ENCODE measurements around the gene USP48.
"Not testable (repeated sequence)": the region's sequence is repeated elsewhere in the genome, so short reads cannot be mapped to it uniquely, and the experiment has no call there.

Gene USP48

GRCh38 chr1:21774835-21775549 is 8.0 kb downstream of the USP48 start:
- DNase-seq (ENCODE audit: low read depth in 3 of 3, low spot score in 1 of 3): no peak

- DNase-seq (ENCODE audit: low read depth in 3 of 3, low spot score in 1 of 3): no peak
Observed at GRCh38 chr1:21773585-21773984, 9.4 kb downstream of the USP48 start.

GRCh38 chr1:21771672-21772071 is 11.3 kb downstream of the USP48 start:
- DNase-seq (ENCODE audit: low read depth in 3 of 3, low spot score in 1 of 3): not testable (repeated sequence)

GRCh38 chr1:21770602-21771001 is 12.3 kb downstream of the USP48 start:
- DNase-seq (ENCODE audit: low read depth in 3 of 3, low spot score in 1 of 3): not testable (repeated sequence)

- no peak for DNase-seq (ENCODE audit: low read depth in 3 of 3, low spot score in 1 of 3)
Observed at GRCh38 chr1:21770201-21770600, 12.7 kb downstream of the USP48 start.

GRCh38 chr1:21767106-21767505 is 15.8 kb downstream of the USP48 start:
- DNase-seq (ENCODE audit: low read depth in 3 of 3, low spot score in 1 of 3): not testable (repeated sequence)

- DNase-seq (ENCODE audit: low read depth in 3 of 3, low spot score in 1 of 3): no peak
Observed at GRCh38 chr1:21766210-21766609, 16.7 kb downstream of the USP48 start.

- no peak for DNase-seq (ENCODE audit: low read depth in 3 of 3, low spot score in 1 of 3)
Observed at GRCh38 chr1:21764615-21765423, 18.1 kb downstream of the USP48 start.

- DNase-seq (ENCODE audit: low read depth in 3 of 3, low spot score in 1 of 3): no peak
Observed at GRCh38 chr1:21763694-21764419, 19.1 kb downstream of the USP48 start.

- no peak for DNase-seq (ENCODE audit: low read depth in 3 of 3, low spot score in 1 of 3)
Observed at GRCh38 chr1:21763236-21763635, 19.7 kb downstream of the USP48 start.

- no peak for DNase-seq (ENCODE audit: low read depth in 3 of 3, low spot score in 1 of 3)
Observed at GRCh38 chr1:21762022-21762404, 20.9 kb downstream of the USP48 start.

GRCh38 chr1:21761052-21761451 is 21.9 kb downstream of the USP48 start:
- no peak for DNase-seq (ENCODE audit: low read depth in 3 of 3, low spot score in 1 of 3)

GRCh38 chr1:21759818-21760217 is 23.1 kb downstream of the USP48 start:
- DNase-seq (ENCODE audit: low read depth in 3 of 3, low spot score in 1 of 3): no peak

- DNase-seq (ENCODE audit: low read depth in 3 of 3, low spot score in 1 of 3): no peak
Observed at GRCh38 chr1:21759182-21759581, 23.8 kb downstream of the USP48 start.

- DNase-seq (ENCODE audit: low read depth in 3 of 3, low spot score in 1 of 3): no peak
Observed at GRCh38 chr1:21758614-21759013, 24.3 kb downstream of the USP48 start.

- DNase-seq (ENCODE audit: low read depth in 3 of 3, low spot score in 1 of 3): no peak
Observed at GRCh38 chr1:21756393-21757089, 26.4 kb downstream of the USP48 start.

GRCh38 chr1:21755067-21755466 is 27.9 kb downstream of the USP48 start:
- DNase-seq (ENCODE audit: low read depth in 3 of 3, low spot score in 1 of 3): no peak

- DNase-seq (ENCODE audit: low read depth in 3 of 3, low spot score in 1 of 3): no peak
Observed at GRCh38 chr1:21754583-21754982, 28.4 kb downstream of the USP48 start.

- DNase-seq (ENCODE audit: low read depth in 3 of 3, low spot score in 1 of 3): no peak
Observed at GRCh38 chr1:21752186-21752585, 30.8 kb downstream of the USP48 start.

GRCh38 chr1:21751281-21751680 is 31.7 kb downstream of the USP48 start:
- no peak for DNase-seq (ENCODE audit: low read depth in 3 of 3, low spot score in 1 of 3)

GRCh38 chr1:21750841-21751240 is 32.1 kb downstream of the USP48 start:
- DNase-seq (ENCODE audit: low read depth in 3 of 3, low spot score in 1 of 3): no peak

Measured in stimulated activated CD4-positive, alpha-beta T cell treated with anti-CD3 and anti-CD28 coated beads, TNF-alpha, amount 100 ng/mL, for 1 hour (primary cell).